GM21529 (cell line): ENCODE measurements around the gene RIMBP3B.
A peak's percentile ranks its signal among the peaks of the same experiment; 100 is the strongest.
"Not testable (repeated sequence)": the region's sequence is repeated elsewhere in the genome, so short reads cannot be mapped to it uniquely, and the experiment has no call there.

Source experiments
- ATAC-seq: cut with Tn5 transposase; IDR thresholded peaks from one replicate; pipeline ENCODE4 v1.9.1; 2021; ENCODE audit not compliant: unreplicated experiment

RIMBP3B gene

GRCh38 chr22:21417853-21418252, 34.3 kb downstream of the RIMBP3B start:
- ATAC-seq = peak; percentile 31

GRCh38 chr22:21418974-21419638, 35.6 kb downstream of the RIMBP3B start:
- ATAC-seq = not testable (repeated sequence)

GRCh38 chr22:21420180-21420763, 36.7 kb downstream of the RIMBP3B start:
- not testable (repeated sequence) for ATAC-seq

GRCh38 chr22:21424084-21424709, 40.6 kb downstream of the RIMBP3B start:
- ATAC-seq = not testable (repeated sequence)

GRCh38 chr22:21434378-21435233, 51.1 kb downstream of the RIMBP3B start:
- not testable (repeated sequence) for ATAC-seq

- not testable (repeated sequence) for ATAC-seq
These were observed 52.7 kb downstream of the RIMBP3B start for GRCh38 chr22:21435998-21436810.

GRCh38 chr22:21438013-21438412, 54.5 kb downstream of the RIMBP3B start:
- not testable (repeated sequence) for ATAC-seq
